Liver (tissue), 9 donors: Measurements from ENCODE around the gene SMC6. TPM values are rescaled to one million over a fixed set of nuclear protein-coding genes. Genes with fewer than 3 reads are reported as not detected.

ENCODE experiments used
- DNase-seq: peaks from one replicate; pipeline ENCODE4 v3.0.0-alpha.2; 2017; ENCODE audit warnings: low spot score
- H3K27ac ChIP-seq, 2 donors: one replicate each; pipeline ENCODE4 v1.7.0; 2013; ENCODE audit warnings: inconsistent platforms in 2 of 2, low read length in 2 of 2, control low read depth in 1 of 2, low read depth in 1 of 2, mild to moderate bottlenecking in 1 of 2
- H3K27me3 ChIP-seq, 4 donors: one replicate each; pipeline versions ENCODE4 v1.6.1 to v1.7.0; 2013; ENCODE audit warnings: low read length in 3 of 4, inconsistent platforms in 1 of 4, mild to moderate bottlenecking in 1 of 4, moderate library complexity in 1 of 4; ENCODE audit not compliant: control insufficient read depth in 4 of 4, insufficient read depth in 4 of 4
- H3K36me3 ChIP-seq, 4 donors: one replicate each; pipeline versions ENCODE4 v1.6.1 to v1.7.0; 2013; ENCODE audit warnings: low read length in 3 of 4, mild to moderate bottlenecking in 3 of 4, low read depth in 1 of 4, moderate library complexity in 1 of 4; ENCODE audit not compliant: control insufficient read depth in 4 of 4, insufficient read depth in 3 of 4
- H3K4me1 ChIP-seq, 4 donors: one replicate each; pipeline versions ENCODE4 v1.6.1 to v1.7.0; 2013; ENCODE audit warnings: low read length in 3 of 4, mild to moderate bottlenecking in 3 of 4, moderate library complexity in 1 of 4; ENCODE audit not compliant: control insufficient read depth in 4 of 4, insufficient read depth in 4 of 4
- H3K4me3 ChIP-seq, 3 donors: one replicate each; pipeline versions ENCODE4 v1.6.1 to v1.7.0; 2013; ENCODE audit warnings: low read length in 3 of 3, control low read depth in 1 of 3, low read depth in 1 of 3, mild to moderate bottlenecking in 1 of 3
- H3K9ac ChIP-seq, 2 donors: one replicate each; pipeline ENCODE4 v1.7.0; 2013; ENCODE audit warnings: low read length in 2 of 2, mild to moderate bottlenecking in 2 of 2, moderate library complexity in 2 of 2, control low read depth in 1 of 2, low read depth in 1 of 2
- H3K9me3 ChIP-seq, 4 donors: one replicate each; pipeline versions ENCODE4 v1.6.1 to v1.7.0; 2013; ENCODE audit warnings: low read length in 3 of 4; ENCODE audit not compliant: control insufficient read depth in 4 of 4
- EGR1 ChIP-seq, 2 donors: IDR thresholded peaks; 2 replicates each; pipeline ENCODE4 v1.6.1; 2016 to 2018; ENCODE audit warnings: antibody characterized with exemption in 2 of 2, low read depth in 2 of 2
- FOXA1 ChIP-seq: IDR thresholded peaks from 2 replicates; pipeline ENCODE4 v1.6.1; 2016; ENCODE audit warnings: antibody characterized with exemption
- FOXA2 ChIP-seq: IDR thresholded peaks from 2 replicates; pipeline ENCODE4 v1.6.1; 2016; ENCODE audit warnings: antibody characterized with exemption
- GABPA ChIP-seq, 2 donors: IDR thresholded peaks in 1 of 2; conservative IDR thresholded peaks in 1 of 2; 2 replicates each; pipeline ENCODE4 v1.6.1; 2016; ENCODE audit warnings: antibody characterized with exemption in 2 of 2, mild to moderate bottlenecking in 1 of 2, moderate library complexity in 1 of 2
- HNF4A ChIP-seq, 2 donors: conservative IDR thresholded peaks; 2 replicates each; pipeline ENCODE4 v1.6.1; 2016; ENCODE audit warnings: antibody characterized with exemption in 2 of 2, mild to moderate bottlenecking in 2 of 2
- HNF4G ChIP-seq: IDR thresholded peaks from 2 replicates; pipeline ENCODE4 v1.6.1; 2016; ENCODE audit warnings: antibody characterized with exemption
- RAD21 ChIP-seq, 2 donors: IDR thresholded peaks; 2 replicates each; pipeline ENCODE4 v1.6.1; 2016; ENCODE audit warnings: antibody characterized with exemption in 2 of 2, mild to moderate bottlenecking in 2 of 2
- RXRA ChIP-seq, 2 donors: IDR thresholded peaks; 2 replicates each; pipeline ENCODE4 v1.6.1; 2017 to 2018; ENCODE audit warnings: antibody characterized with exemption in 2 of 2, mild to moderate bottlenecking in 1 of 2
- TAF1 ChIP-seq: conservative IDR thresholded peaks from 2 replicates; pipeline ENCODE4 v1.6.1; 2016; ENCODE audit warnings: antibody characterized with exemption, mild to moderate bottlenecking
- YY1 ChIP-seq: IDR thresholded peaks from 2 replicates; pipeline ENCODE4 v1.6.1; 2016; ENCODE audit warnings: antibody characterized with exemption, mild to moderate bottlenecking
- WGBS: extraction: QIAGEN DNeasy Blood & Tissue Kit; methylation state at CpG from one replicate; pipeline ENCODE4 v1.1.7; 2013; 5-methylcytosine and 5-hydroxymethylcytosine counted together
- polyA plus RNA-seq, 2 donors: library from polyadenylated mRNA; stranded (reverse) in 1 of 2; unstranded in 1 of 2; fragments of 200-250 nt in 1 of 2; fragments of >200 nt in 1 of 2; fragmentation: Nextera tagmentation in 1 of 2; extraction: Ambion mirVana in 1 of 2; gene quantifications; one replicate each; pipeline versions ENCODE4 v1.2.1 to v1.2.3, GENCODE V29; 2013 to 2015
- total RNA-seq, 2 donors: library from RNA; depleted of rRNA; stranded (reverse); fragments of >200 nt; gene quantifications; one replicate each; pipeline ENCODE4 v1.2.3, GENCODE V29; 2014
- TF ChIP-seq, protein P1 (sequence below): IDR thresholded peaks from 2 replicates; pipeline ENCODE4 v1.6.1; 2016; ENCODE audit warnings: antibody characterized with exemption
- TF ChIP-seq, protein P2 (sequence below): IDR thresholded peaks from 2 replicates; pipeline ENCODE4 v1.6.1; 2016; ENCODE audit warnings: antibody characterized with exemption
- TF ChIP-seq, protein P3 (sequence below): fragments of 150-350 bp; IDR thresholded peaks from 2 replicates; pipeline ENCODE4 v1.5.1; 2017; ENCODE audit warnings: improper control_type of control experiment, low read depth, low read length; ENCODE audit not compliant: missing input control
- TF ChIP-seq, protein P4 (sequence below): IDR thresholded peaks from 2 replicates; pipeline ENCODE4 v1.6.1; 2016; ENCODE audit warnings: antibody characterized with exemption
- TF ChIP-seq, protein P5 (sequence below): IDR thresholded peaks from 2 replicates; pipeline ENCODE4 v1.6.1; 2016; ENCODE audit warnings: antibody characterized with exemption, mild to moderate bottlenecking
- donor health status: healthy.
- donor health status: healthy.
- donor health status: healthy.
- donor health status: healthy.
- donor health status: healthy.

SMC6 gene
- total and polyA plus RNA-seq, 4 donors, result 2.6 to 22.3 (median 11.0) TPM

DNA sequence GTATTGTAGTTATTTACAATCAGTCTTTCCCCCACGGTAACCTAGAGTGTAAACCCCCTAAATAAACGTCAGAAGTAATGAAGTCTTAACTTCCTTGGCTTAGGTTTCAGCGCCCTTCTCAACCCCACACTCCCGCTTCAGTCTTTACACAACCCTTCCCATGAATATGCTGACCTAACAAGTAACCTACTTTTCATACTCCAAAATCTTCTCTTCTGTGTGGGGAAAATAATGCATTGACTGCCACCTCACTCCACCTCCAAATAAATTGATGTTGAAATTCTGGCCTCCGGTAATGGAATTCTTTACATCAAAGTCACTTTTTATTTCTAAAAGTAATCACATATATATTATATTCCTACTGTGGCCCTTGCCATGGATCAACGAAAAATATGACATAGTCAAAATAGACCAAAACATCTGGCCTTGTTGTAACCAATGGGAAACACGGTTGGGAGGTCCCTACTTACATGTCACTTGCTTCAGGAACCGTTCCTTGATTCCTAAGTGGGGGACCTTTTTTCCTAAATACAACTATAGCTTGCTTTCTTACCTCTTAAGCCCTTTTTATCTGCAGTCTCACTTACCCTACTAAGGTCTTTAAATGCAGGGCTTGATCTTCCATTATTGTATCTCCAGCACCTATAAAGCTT lies 1.3 kb upstream of the SMC6 start (continued):
- TF ChIP-seq FOXA1, result no peak

DNA sequence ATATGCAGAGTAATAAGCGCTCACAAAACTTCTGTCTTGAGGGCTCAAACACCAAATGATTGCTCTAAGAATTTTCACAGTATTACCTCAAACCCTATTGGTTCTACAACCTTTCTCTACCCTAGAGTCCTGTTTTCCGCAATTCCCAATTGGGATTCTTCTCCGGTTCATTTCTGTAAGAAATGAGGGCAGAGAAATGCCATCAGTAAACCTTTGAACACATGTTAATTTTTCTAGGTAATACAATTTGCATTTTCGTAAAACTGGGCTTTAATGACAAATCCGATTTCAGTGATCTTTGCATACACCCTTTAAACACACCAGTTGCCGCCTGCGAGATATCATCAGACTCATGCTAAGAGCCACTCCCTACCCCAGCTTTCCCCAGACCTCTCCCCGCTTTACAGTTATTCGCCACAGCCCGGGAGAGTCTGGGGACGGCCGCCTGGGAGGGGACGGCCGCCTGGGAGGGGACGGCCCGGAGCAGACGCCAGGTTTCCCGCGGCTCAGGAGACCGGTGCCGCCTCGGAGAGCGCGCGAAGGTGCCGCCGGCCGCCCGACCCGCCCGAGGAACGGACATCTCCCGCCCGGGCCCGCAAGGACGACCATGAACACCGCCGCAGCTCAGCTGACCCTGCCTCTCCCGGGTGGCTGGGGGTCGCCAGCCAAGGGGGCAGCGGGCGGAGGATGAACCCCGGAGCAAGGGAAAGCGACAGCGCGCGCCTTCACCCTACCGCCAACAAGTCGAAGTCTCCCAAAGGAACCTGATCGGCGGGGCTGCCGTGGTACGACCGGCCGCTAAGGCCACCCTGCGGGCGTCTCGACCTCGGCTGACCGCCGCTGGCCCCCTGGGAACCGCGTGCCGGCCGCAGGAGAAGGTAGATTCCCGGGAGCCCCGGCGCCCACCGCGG lies 463 bp downstream of the SMC6 start:
- WGBS, result under 1% methylated on average over 70 of the region's 70 CpGs
- no peak for TF ChIP-seq FOXA2
- TF ChIP-seq FOXA1, result no peak
- peak in 1 of 2 donors; percentile 25 for TF ChIP-seq RAD21 (IDR thresholded peaks at IDR 0.05)
- peak; percentile 10 for TF ChIP-seq YY1

DNA sequence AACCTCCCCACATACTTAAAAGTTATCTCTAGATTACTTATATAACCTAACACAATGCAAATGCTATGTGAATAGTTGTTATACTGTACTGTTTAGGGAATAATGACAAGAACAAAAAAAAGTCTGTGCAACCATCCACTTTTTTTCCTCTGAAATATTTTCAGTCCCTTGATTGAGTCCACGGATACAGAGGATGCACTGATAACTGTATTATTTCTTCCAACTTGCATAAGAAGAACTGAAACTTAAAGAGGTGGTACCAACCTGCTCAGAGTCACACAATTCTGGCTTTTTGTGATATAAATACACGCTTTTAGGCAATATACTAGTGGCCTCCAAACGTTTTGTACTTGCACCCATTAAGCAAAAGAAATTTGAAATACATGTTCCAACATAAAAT lies 1.4 kb downstream of the SMC6 start:
- Histone ChIP-seq H3K27ac (no peak overlapping the region), H3K4me3 (peak overlapping the region in 2 of 3 donors; percentile 83 to 99), H3K9me3 (no peaks in the 10 kb centered on the region), H3K9ac (no peak overlapping the region), H3K27me3 (no peaks in the 10 kb centered on the region), H3K4me1 (peaks cover 5 to 48% (median 44%) of the 10 kb centered on the region in 4 donors), H3K36me3 (no peaks in the 10 kb centered on the region)
- DNase-seq, result no peak
- TF ChIP-seq, protein P1, sequence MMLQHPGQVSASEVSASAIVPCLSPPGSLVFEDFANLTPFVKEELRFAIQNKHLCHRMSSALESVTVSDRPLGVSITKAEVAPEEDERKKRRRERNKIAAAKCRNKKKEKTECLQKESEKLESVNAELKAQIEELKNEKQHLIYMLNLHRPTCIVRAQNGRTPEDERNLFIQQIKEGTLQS, result no peak
- TF ChIP-seq RAD21 (IDR thresholded peaks at IDR 0.05), result no peak
- no peak for TF ChIP-seq RXRA (IDR thresholded peaks at IDR 0.05)
- TF ChIP-seq, protein P2, sequence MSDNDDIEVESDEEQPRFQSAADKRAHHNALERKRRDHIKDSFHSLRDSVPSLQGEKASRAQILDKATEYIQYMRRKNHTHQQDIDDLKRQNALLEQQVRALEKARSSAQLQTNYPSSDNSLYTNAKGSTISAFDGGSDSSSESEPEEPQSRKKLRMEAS, result no peak
- no peak for TF ChIP-seq TAF1
- TF ChIP-seq, protein P3, sequence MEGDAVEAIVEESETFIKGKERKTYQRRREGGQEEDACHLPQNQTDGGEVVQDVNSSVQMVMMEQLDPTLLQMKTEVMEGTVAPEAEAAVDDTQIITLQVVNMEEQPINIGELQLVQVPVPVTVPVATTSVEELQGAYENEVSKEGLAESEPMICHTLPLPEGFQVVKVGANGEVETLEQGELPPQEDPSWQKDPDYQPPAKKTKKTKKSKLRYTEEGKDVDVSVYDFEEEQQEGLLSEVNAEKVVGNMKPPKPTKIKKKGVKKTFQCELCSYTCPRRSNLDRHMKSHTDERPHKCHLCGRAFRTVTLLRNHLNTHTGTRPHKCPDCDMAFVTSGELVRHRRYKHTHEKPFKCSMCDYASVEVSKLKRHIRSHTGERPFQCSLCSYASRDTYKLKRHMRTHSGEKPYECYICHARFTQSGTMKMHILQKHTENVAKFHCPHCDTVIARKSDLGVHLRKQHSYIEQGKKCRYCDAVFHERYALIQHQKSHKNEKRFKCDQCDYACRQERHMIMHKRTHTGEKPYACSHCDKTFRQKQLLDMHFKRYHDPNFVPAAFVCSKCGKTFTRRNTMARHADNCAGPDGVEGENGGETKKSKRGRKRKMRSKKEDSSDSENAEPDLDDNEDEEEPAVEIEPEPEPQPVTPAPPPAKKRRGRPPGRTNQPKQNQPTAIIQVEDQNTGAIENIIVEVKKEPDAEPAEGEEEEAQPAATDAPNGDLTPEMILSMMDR, result no peak
- TF ChIP-seq, protein P4, sequence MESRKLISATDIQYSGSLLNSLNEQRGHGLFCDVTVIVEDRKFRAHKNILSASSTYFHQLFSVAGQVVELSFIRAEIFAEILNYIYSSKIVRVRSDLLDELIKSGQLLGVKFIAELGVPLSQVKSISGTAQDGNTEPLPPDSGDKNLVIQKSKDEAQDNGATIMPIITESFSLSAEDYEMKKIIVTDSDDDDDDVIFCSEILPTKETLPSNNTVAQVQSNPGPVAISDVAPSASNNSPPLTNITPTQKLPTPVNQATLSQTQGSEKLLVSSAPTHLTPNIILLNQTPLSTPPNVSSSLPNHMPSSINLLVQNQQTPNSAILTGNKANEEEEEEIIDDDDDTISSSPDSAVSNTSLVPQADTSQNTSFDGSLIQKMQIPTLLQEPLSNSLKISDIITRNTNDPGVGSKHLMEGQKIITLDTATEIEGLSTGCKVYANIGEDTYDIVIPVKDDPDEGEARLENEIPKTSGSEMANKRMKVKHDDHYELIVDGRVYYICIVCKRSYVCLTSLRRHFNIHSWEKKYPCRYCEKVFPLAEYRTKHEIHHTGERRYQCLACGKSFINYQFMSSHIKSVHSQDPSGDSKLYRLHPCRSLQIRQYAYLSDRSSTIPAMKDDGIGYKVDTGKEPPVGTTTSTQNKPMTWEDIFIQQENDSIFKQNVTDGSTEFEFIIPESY, result no peak
- no peak for TF ChIP-seq FOXA1
- TF ChIP-seq, protein P5, sequence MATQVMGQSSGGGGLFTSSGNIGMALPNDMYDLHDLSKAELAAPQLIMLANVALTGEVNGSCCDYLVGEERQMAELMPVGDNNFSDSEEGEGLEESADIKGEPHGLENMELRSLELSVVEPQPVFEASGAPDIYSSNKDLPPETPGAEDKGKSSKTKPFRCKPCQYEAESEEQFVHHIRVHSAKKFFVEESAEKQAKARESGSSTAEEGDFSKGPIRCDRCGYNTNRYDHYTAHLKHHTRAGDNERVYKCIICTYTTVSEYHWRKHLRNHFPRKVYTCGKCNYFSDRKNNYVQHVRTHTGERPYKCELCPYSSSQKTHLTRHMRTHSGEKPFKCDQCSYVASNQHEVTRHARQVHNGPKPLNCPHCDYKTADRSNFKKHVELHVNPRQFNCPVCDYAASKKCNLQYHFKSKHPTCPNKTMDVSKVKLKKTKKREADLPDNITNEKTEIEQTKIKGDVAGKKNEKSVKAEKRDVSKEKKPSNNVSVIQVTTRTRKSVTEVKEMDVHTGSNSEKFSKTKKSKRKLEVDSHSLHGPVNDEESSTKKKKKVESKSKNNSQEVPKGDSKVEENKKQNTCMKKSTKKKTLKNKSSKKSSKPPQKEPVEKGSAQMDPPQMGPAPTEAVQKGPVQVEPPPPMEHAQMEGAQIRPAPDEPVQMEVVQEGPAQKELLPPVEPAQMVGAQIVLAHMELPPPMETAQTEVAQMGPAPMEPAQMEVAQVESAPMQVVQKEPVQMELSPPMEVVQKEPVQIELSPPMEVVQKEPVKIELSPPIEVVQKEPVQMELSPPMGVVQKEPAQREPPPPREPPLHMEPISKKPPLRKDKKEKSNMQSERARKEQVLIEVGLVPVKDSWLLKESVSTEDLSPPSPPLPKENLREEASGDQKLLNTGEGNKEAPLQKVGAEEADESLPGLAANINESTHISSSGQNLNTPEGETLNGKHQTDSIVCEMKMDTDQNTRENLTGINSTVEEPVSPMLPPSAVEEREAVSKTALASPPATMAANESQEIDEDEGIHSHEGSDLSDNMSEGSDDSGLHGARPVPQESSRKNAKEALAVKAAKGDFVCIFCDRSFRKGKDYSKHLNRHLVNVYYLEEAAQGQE, result no peak
- no peak for TF ChIP-seq YY1
- no peak for TF ChIP-seq HNF4G
- no peak for TF ChIP-seq GABPA (IDR thresholded peaks at IDR 0.05 in 1 of 2, conservative IDR thresholded peaks at IDR 0.05 in 1 of 2)
- TF ChIP-seq FOXA2, result no peak
- TF ChIP-seq HNF4A (conservative IDR thresholded peaks at IDR 0.05), result no peak
- no peak for TF ChIP-seq EGR1 (IDR thresholded peaks at IDR 0.05; ENCODE audit: low read depth in 2 of 2)
- WGBS, result 40% methylated on average over 3 of the region's 3 CpGs

More for the DNA sequence above, 463 bp downstream of the SMC6 start:
- Histone ChIP-seq H3K27ac (peak overlapping the region; percentile 93 to 98), H3K4me1 (peaks cover 5 to 52% (median 49%) of the 10 kb centered on the region in 4 donors), H3K4me3 (peak overlapping the region; percentile 83 to 99 (median 85)), H3K36me3 (no peaks in the 10 kb centered on the region), H3K9me3 (no peaks in the 10 kb centered on the region), H3K9ac (peak overlapping the region; percentile 79 to 80), H3K27me3 (no peaks in the 10 kb centered on the region)
- peak; percentile 72 for DNase-seq
